ENCODE results near the gene PCDHGA1. TPM values are rescaled to one million over a fixed set of nuclear protein-coding genes. Genes with fewer than 3 reads are reported as not detected.
A peak's percentile ranks its signal among the peaks of the same experiment; 100 is the strongest.

PCDHGA1 gene
- polyA plus RNA-seq, 1 donor (not counting 4 experiments of a cell fraction or from before 2014, with no cell fraction given) = 0.09 TPM

- TF ChIP-seq EZH2 (IDR thresholded peaks at IDR 0.05; ENCODE audit: low read length) = no peak
- no peak for TF ChIP-seq CTCF (optimal IDR thresholded peaks at IDR 0.05 in 1 of 3, IDR thresholded peaks at IDR 0.05 in 1 of 3, conservative IDR thresholded peaks at IDR 0.05 in 1 of 3; ENCODE audit: extremely low read depth in 1 of 3, insufficient read depth in 2 of 3, low read length in 3 of 3)
- H3K27me3 ChIP-seq (ENCODE audit: control insufficient read depth, extremely low read depth, insufficient read depth, low read length) = peaks cover 42% of the 10 kb centered on the region
- peaks cover 24% of the 10 kb centered on the region for H3K9me3 ChIP-seq (ENCODE audit: control insufficient read depth, low read depth, low read length)
These were observed 35.9 kb downstream of the PCDHGA1 start for GRCh38 chr5:141366016-141366896.

DNA sequence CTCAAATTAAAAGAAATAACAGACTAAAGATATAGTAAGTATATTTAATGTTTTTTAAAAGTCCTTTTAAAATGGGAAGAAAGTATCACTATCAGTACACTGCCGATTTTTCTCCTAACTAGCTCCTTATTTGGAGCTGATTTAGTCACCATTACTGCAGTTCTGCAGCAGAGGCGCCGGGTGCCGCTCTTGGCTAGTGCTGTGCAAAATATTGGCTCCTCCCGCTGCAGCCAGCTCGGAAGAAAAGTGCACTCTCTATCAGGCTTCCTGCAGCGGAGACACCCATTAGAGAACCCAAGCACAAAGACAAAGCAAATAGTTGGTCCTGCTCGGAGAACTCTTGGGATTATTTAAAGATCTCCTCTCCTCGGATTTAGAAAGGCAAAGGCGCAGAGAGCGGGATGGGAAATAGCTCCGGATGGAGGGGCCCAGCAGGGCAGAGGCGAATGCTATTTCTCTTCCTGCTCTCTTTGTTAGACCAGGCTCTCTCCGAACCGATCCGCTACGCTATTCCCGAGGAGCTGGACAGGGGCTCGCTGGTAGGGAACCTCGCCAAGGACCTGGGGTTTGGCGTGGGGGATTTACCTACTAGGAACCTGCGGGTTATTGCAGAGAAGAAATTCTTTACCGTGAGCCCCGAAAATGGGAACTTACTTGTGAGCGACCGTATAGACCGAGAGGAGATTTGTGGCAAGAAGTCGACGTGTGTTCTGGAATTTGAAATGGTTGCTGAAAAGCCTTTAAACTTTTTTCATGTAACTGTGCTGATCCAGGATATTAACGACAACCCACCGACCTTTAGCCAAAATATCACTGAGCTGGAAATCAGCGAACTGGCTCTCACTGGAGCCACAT is 39.9 kb downstream of the PCDHGA1 start, which contains the start of gene PCDHGB3:
Gene PCDHGB3 (plus strand): TSS at position 249 of the 855 bp plus-strand sequence. CDS start 153 bp downstream, at position 402.
- Histone ChIP-seq H3K36me3 (ENCODE audit: control insufficient read depth in 2 of 2, extremely low read depth in 1 of 2, insufficient read depth in 2 of 2, low read length in 2 of 2) (no peaks in the 10 kb centered on the region), H2AFZ (ENCODE audit: control insufficient read depth, low read length) (peak within 1 kb of the TSS; percentile 33), H3K79me2 (ENCODE audit: control insufficient read depth, insufficient read depth, low read length) (no peaks in the 10 kb centered on the region), H4K20me1 (ENCODE audit: control insufficient read depth, extremely low read depth, insufficient read depth, low read length) (no peaks in the 10 kb centered on the region), H3K27me3 (ENCODE audit: control insufficient read depth, extremely low read depth, insufficient read depth, low read length) (peaks cover 42% of the 10 kb centered on the region), H3K27ac (ENCODE audit: control insufficient read depth, insufficient read depth, low read length) (no peak within 1 kb of the TSS), H3K9me3 (ENCODE audit: control insufficient read depth, low read depth, low read length) (peaks cover 33% of the 10 kb centered on the region), H3K9me1 (ENCODE audit: control insufficient read depth, extremely low read depth, insufficient read depth, low read length) (no peaks in the 10 kb centered on the region), H3K4me1 (ENCODE audit: control insufficient read depth, extremely low read depth, insufficient read depth, low read length) (no peaks in the 10 kb centered on the region), H3K4me2 (ENCODE audit: control insufficient read depth, extremely low read depth, insufficient read depth, low read depth, low read length) (peak within 1 kb of the TSS; percentile 29), H3K4me3 (ENCODE audit: control insufficient read depth in 2 of 3, extremely low read depth in 1 of 3, insufficient read depth in 2 of 3, low read depth in 1 of 3, low read length in 3 of 3) (peak within 1 kb of the TSS in 2 of 3 experiments; percentile 1 to 31), H3K9ac (ENCODE audit: control insufficient read depth, extremely low read depth, insufficient read depth, low read length) (no peak within 1 kb of the TSS)
- dilution Hi-C loops (cut with MboI; ENCODE audit: extremely low pct_ligation_motif_present, low sequenced_read_pairs) = no loop called here
- DNase-seq (ENCODE audit: low read depth, low spot score) (no peak), FAIRE-seq (no peak)
- TF ChIP-seq EZH2 (IDR thresholded peaks at IDR 0.05; ENCODE audit: low read length) (no peak), CTCF (optimal IDR thresholded peaks at IDR 0.05 in 1 of 3, IDR thresholded peaks at IDR 0.05 in 1 of 3, conservative IDR thresholded peaks at IDR 0.05 in 1 of 3; ENCODE audit: extremely low read depth in 1 of 3, insufficient read depth in 2 of 3, low read length in 3 of 3) (peak; percentile 30 to 55 (median 31))

More at GRCh38 chr5:141366016-141366896, 35.9 kb downstream of the PCDHGA1 start:
- FAIRE-seq (no peak), DNase-seq (ENCODE audit: low read depth, low spot score) (no peak)
- Histone ChIP-seq H3K9me1 (ENCODE audit: control insufficient read depth, extremely low read depth, insufficient read depth, low read length) (no peaks in the 10 kb centered on the region), H3K27ac (ENCODE audit: control insufficient read depth, insufficient read depth, low read length) (no peak overlapping the region), H3K9ac (ENCODE audit: control insufficient read depth, extremely low read depth, insufficient read depth, low read length) (no peak overlapping the region), H3K4me1 (ENCODE audit: control insufficient read depth, extremely low read depth, insufficient read depth, low read length) (no peaks in the 10 kb centered on the region), H3K36me3 (ENCODE audit: control insufficient read depth in 2 of 2, extremely low read depth in 1 of 2, insufficient read depth in 2 of 2, low read length in 2 of 2) (no peaks in the 10 kb centered on the region), H3K79me2 (ENCODE audit: control insufficient read depth, insufficient read depth, low read length) (no peaks in the 10 kb centered on the region), H4K20me1 (ENCODE audit: control insufficient read depth, extremely low read depth, insufficient read depth, low read length) (no peaks in the 10 kb centered on the region), H2AFZ (ENCODE audit: control insufficient read depth, low read length) (no peak overlapping the region), H3K4me2 (ENCODE audit: control insufficient read depth, extremely low read depth, insufficient read depth, low read depth, low read length) (no peak overlapping the region), H3K4me3 (ENCODE audit: control insufficient read depth in 2 of 3, extremely low read depth in 1 of 3, insufficient read depth in 2 of 3, low read depth in 1 of 3, low read length in 3 of 3) (no peak overlapping the region)
- dilution Hi-C loops (cut with MboI; ENCODE audit: extremely low pct_ligation_motif_present, low sequenced_read_pairs) = no loop called here

Data from keratinocyte (primary cell).